Stomach smooth muscle (tissue), 2 donors: ENCODE measurements around the gene CYB5D1.

ENCODE experiments used
- H3K27ac ChIP-seq: one replicate; pipeline ENCODE4 v1.7.0; 2013; ENCODE audit warnings: mild to moderate bottlenecking, low read length, inconsistent platforms
- H3K27me3 ChIP-seq, 2 donors: one replicate each; pipeline ENCODE4 v1.7.0; 2013; ENCODE audit warnings: low read length in 2 of 2; ENCODE audit not compliant: insufficient read depth in 2 of 2, control insufficient read depth in 1 of 2
- H3K36me3 ChIP-seq, 2 donors: one replicate each; pipeline ENCODE4 v1.7.0; 2013; ENCODE audit warnings: low read length in 2 of 2; ENCODE audit not compliant: control insufficient read depth in 2 of 2, insufficient read depth in 2 of 2
- H3K4me1 ChIP-seq: one replicate; pipeline ENCODE4 v1.7.0; 2013; ENCODE audit warnings: low read length; ENCODE audit not compliant: control insufficient read depth, insufficient read depth
- H3K4me3 ChIP-seq, 2 donors: one replicate each; pipeline ENCODE4 v1.7.0; 2013; ENCODE audit warnings: low read length in 2 of 2
- H3K9ac ChIP-seq, 2 donors: one replicate each; pipeline ENCODE4 v1.7.0; 2013; ENCODE audit warnings: low read length in 2 of 2, mild to moderate bottlenecking in 1 of 2
- H3K9me3 ChIP-seq, 2 donors: one replicate each; pipeline ENCODE4 v1.7.0; 2013; ENCODE audit warnings: low read length in 2 of 2; ENCODE audit not compliant: control insufficient read depth in 2 of 2
- donor health status: healthy.
- donor health status: Pancreatic carcinoma.

Gene CYB5D1

DNA sequence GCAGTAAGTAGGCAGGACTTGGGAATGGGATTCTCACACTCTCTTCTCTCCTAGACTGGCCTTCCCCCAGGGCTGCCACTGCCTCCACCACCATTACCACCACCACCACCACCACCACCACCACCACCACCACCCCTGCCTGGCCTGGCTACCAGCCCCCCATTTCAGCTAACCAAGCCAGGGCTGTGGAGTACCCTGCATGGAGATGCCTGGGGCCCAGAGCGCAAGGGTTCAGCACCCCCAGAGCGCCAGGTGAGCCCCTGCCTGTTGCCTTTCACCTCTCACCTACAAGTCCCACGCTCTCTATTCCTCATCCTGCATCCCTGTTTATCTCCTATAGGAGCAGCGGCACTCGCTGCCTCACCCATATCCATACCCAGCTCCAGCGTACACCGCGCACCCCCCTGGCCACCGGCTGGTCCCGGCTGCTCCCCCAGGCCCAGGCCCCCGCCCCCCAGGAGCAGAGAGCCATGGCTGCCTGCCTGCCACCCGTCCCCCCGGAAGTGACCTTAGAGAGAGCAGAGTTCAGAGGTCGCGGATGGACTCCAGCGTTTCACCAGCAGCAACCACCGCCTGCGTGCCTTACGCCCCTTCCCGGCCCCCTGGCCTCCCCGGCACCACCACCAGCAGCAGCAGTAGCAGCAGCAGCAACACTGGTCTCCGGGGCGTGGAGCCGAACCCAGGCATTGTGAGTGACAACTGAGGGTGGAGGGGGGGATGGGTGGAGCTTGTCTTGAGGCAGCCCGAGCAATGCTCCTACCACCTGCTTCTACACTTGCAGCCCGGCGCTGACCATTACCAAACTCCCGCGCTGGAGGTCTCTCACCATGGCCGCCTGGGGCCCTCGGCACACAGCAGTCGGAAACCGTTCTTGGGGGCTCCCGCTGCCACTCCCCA is 10.8 kb upstream of the CYB5D1 start:
- H3K4me3 ChIP-seq, result no peak overlapping the region
- no peak overlapping the region for H3K9ac ChIP-seq
- no peak overlapping the region for H3K27ac ChIP-seq
- H3K9me3 ChIP-seq, result no peaks in the 10 kb centered on the region
- H3K27me3 ChIP-seq, result no peaks in the 10 kb centered on the region
- H3K36me3 ChIP-seq, result peaks cover 31 to 43% of the 10 kb centered on the region in 2 donors
- peaks cover 41% of the 10 kb centered on the region for H3K4me1 ChIP-seq

GRCh38 chr17:7848131-7848579 is 9.6 kb upstream of the CYB5D1 start:
- Histone ChIP-seq H3K27me3 (no peaks in the 10 kb centered on the region), H3K9ac (no peak overlapping the region), H3K4me3 (no peak overlapping the region), H3K9me3 (no peaks in the 10 kb centered on the region), H3K4me1 (peaks cover 34% of the 10 kb centered on the region), H3K27ac (no peak overlapping the region), H3K36me3 (peaks cover 37 to 52% of the 10 kb centered on the region in 2 donors)

DNA sequence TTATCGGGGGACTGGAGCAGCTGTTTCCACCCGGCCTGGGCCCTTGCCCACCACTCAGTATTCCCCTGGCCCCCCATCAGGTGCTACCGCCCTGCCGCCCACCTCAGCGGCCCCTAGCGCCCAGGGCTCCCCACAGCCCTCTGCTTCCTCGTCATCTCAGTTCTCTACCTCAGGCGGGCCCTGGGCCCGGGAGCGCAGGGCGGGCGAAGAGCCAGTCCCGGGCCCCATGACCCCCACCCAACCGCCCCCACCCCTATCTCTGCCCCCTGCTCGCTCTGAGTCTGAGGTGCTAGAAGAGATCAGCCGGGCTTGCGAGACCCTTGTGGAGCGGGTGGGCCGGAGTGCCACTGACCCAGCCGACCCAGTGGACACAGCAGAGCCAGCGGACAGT is 9.1 kb upstream of the CYB5D1 start:
- Histone ChIP-seq H3K27me3 (no peaks in the 10 kb centered on the region), H3K36me3 (peaks cover 37 to 52% of the 10 kb centered on the region in 2 donors), H3K27ac (no peak overlapping the region), H3K9ac (no peak overlapping the region), H3K4me1 (peaks cover 31% of the 10 kb centered on the region), H3K4me3 (no peak overlapping the region), H3K9me3 (no peaks in the 10 kb centered on the region)

DNA sequence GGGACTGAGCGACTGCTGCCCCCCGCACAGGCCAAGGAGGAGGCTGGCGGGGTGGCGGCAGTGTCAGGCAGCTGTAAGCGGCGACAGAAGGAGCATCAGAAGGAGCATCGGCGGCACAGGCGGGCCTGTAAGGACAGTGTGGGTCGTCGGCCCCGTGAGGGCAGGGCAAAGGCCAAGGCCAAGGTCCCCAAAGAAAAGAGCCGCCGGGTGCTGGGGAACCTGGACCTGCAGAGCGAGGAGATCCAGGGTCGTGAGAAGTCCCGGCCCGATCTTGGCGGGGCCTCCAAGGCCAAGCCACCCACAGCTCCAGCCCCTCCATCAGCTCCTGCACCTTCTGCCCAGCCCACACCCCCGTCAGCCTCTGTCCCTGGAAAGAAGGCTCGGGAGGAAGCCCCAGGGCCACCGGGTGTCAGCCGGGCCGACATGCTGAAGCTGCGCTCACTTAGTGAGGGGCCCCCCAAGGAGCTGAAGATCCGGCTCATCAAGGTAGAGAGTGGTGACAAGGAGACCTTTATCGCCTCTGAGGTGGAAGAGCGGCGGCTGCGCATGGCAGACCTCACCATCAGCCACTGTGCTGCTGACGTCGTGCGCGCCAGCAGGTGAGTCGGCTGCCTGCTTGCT is 8.6 kb upstream of the CYB5D1 start:
- H3K4me1 ChIP-seq, result peaks cover 28% of the 10 kb centered on the region

GRCh38 chr17:7849751-7850504 is 7.9 kb upstream of the CYB5D1 start:
- Histone ChIP-seq H3K4me3 (no peak overlapping the region), H3K27ac (peak overlapping the region; percentile 6), H3K27me3 (no peaks in the 10 kb centered on the region), H3K9me3 (no peaks in the 10 kb centered on the region), H3K9ac (no peak overlapping the region), H3K36me3 (peaks cover 37 to 52% of the 10 kb centered on the region in 2 donors), H3K4me1 (peaks cover 22% of the 10 kb centered on the region)

More for the DNA sequence above, 8.6 kb upstream of the CYB5D1 start:
- Histone ChIP-seq H3K9ac (no peak overlapping the region), H3K27me3 (no peaks in the 10 kb centered on the region), H3K9me3 (no peaks in the 10 kb centered on the region), H3K4me3 (no peak overlapping the region), H3K36me3 (peaks cover 37 to 52% of the 10 kb centered on the region in 2 donors), H3K27ac (peak overlapping the region; percentile 6)

- no peak overlapping the region for H3K27ac ChIP-seq
- no peaks in the 10 kb centered on the region for H3K27me3 ChIP-seq
- H3K9me3 ChIP-seq, result no peaks in the 10 kb centered on the region
- H3K4me3 ChIP-seq, result no peak overlapping the region
- H3K4me1 ChIP-seq, result peaks cover 23% of the 10 kb centered on the region
- H3K36me3 ChIP-seq, result peaks cover 34 to 52% of the 10 kb centered on the region in 2 donors
- no peak overlapping the region for H3K9ac ChIP-seq
Measured at GRCh38 chr17:7850701-7851437, 6.9 kb upstream of the CYB5D1 start.

- H3K27me3 ChIP-seq, result no peaks in the 10 kb centered on the region
- H3K4me1 ChIP-seq, result peaks cover 31% of the 10 kb centered on the region
- H3K27ac ChIP-seq, result peak overlapping the region; percentile 31
- H3K36me3 ChIP-seq, result peaks cover 32 to 46% of the 10 kb centered on the region in 2 donors
- H3K9ac ChIP-seq, result no peak overlapping the region
- no peaks in the 10 kb centered on the region for H3K9me3 ChIP-seq
- H3K4me3 ChIP-seq, result peak overlapping the region in 1 of 2 donors; percentile 35
Measured at GRCh38 chr17:7851438-7852261, 6.2 kb upstream of the CYB5D1 start.

GRCh38 chr17:7852262-7852670 is 5.5 kb upstream of the CYB5D1 start:
- no peaks in the 10 kb centered on the region for H3K27me3 ChIP-seq
- H3K9ac ChIP-seq, result no peak overlapping the region
- no peaks in the 10 kb centered on the region for H3K9me3 ChIP-seq
- H3K36me3 ChIP-seq, result peaks cover 30 to 41% of the 10 kb centered on the region in 2 donors
- peak overlapping the region in 1 of 2 donors; percentile 35 for H3K4me3 ChIP-seq
- peaks cover 35% of the 10 kb centered on the region for H3K4me1 ChIP-seq
- peak overlapping the region; percentile 31 for H3K27ac ChIP-seq

DNA sequence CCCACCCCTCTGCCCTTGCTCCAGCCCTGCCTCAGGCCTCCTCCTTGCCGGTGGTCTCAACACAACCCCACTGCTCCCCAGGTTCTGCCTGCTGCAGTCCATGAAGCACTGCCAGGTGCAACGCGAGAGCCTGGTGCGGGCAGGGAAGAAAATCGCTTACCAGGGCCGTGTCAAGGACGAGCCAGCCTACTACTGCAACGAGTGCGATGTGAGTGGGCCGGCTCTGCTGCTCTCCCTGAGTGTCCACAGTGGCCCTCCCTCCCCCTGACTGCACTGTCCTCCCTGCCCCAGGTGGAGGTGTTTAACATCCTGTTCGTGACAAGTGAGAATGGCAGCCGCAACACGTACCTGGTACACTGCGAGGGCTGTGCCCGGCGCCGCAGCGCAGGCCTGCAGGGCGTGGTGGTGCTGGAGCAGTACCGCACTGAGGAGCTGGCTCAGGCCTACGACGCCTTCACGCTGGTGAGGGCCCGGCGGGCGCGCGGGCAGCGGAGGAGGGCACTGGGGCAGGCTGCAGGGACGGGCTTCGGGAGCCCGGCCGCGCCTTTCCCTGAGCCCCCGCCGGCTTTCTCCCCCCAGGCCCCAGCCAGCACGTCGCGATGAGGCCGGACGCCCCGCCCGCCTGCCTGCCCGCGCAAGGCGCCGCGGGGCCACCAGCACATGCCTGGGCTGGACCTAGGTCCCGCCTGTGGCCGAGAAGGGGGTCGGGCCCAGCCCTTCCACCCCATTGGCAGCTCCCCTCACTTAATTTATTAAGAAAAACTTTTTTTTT is 4.7 kb upstream of the CYB5D1 start:
- H3K27me3 ChIP-seq, result no peaks in the 10 kb centered on the region
- peaks cover 38% of the 10 kb centered on the region for H3K4me1 ChIP-seq
- H3K9ac ChIP-seq, result no peak overlapping the region
- no peak overlapping the region for H3K4me3 ChIP-seq
- H3K9me3 ChIP-seq, result no peaks in the 10 kb centered on the region
- no peak overlapping the region for H3K27ac ChIP-seq
- H3K36me3 ChIP-seq, result peaks cover 28 to 37% of the 10 kb centered on the region in 2 donors
